Upper lobe of left lung (tissue), 6 donors: ENCODE data around the gene TNC. TPM values are rescaled to one million over a fixed set of nuclear protein-coding genes. Genes with fewer than 3 reads are reported as not detected.
A peak's percentile ranks its signal among the peaks of the same experiment; 100 is the strongest.

Experiments
- ATAC-seq, 2 donors: fragments of 200-7000 bp; cut with Tn5 transposase; one replicate each; pipeline ENCODE4 v1.9.1; 2022; ENCODE audit warnings: mild to moderate bottlenecking in 2 of 2, moderate library complexity in 2 of 2; ENCODE audit not compliant: low FRiP score in 2 of 2
- DNase-seq, 2 donors: peaks; one replicate each; pipeline ENCODE4 v3.0.0-alpha.2; 2019 to 2020
- H3K27ac ChIP-seq, 4 donors: fragments of 200-600 bp; sonication (generic); one replicate each; pipeline ENCODE4 v1.5.1; 2016 to 2019
- H3K27me3 ChIP-seq, 4 donors: fragments of 200-600 bp; sonication (generic); one replicate each; pipeline ENCODE4 v1.5.1; 2017 to 2019
- H3K36me3 ChIP-seq, 4 donors: fragments of 200-600 bp; sonication (generic); one replicate each; pipeline ENCODE4 v1.5.1; 2016 to 2019
- H3K4me1 ChIP-seq, 4 donors: fragments of 200-600 bp; sonication (generic); one replicate each; pipeline ENCODE4 v1.5.1; 2018 to 2019
- H3K4me3 ChIP-seq, 4 donors: fragments of 200-600 bp; sonication (generic); one replicate each; pipeline ENCODE4 v1.5.1; 2017 to 2019; ENCODE audit warnings: mild to moderate bottlenecking in 2 of 4, moderate library complexity in 1 of 4
- H3K9me3 ChIP-seq, 4 donors: fragments of 200-600 bp; sonication (generic); one replicate each; pipeline ENCODE4 v1.5.1; 2018 to 2019
- EP300 ChIP-seq, 4 donors: sonication (generic); formaldehyde crosslinking; IDR thresholded peaks; one replicate each; pipeline ENCODE4 v1.5.1; 2017; ENCODE audit warnings: antibody characterized with exemption in 4 of 4, control low read depth in 2 of 4
- POLR2A ChIP-seq, 4 donors: fragments of 450-650 bp; IDR thresholded peaks; one replicate each; pipeline ENCODE4 v1.5.1; 2016 to 2017; ENCODE audit warnings: antibody characterized with exemption in 4 of 4, mild to moderate bottlenecking in 2 of 4
- POLR2AphosphoS5 ChIP-seq, 2 donors: sonication (generic); formaldehyde crosslinking; IDR thresholded peaks; one replicate each; pipeline ENCODE4 v1.5.1; 2017; ENCODE audit warnings: antibody characterized with exemption in 2 of 2
- WGBS, 2 donors: methylation state at CpG; one replicate each; pipeline ENCODE4 v1.1.5; 2017 to 2018; 5-methylcytosine and 5-hydroxymethylcytosine counted together
- total RNA-seq, 6 donors: library from RNA; depleted of rRNA in 4 of 6; stranded (reverse); fragments of >200 nt in 4 of 6; gene quantifications; one replicate each; pipeline versions ENCODE4 v1.1.0 to v1.2.1, GENCODE V29; 2016 to 2021
- TF ChIP-seq, protein P1 (sequence below), 6 experiments: fragments of 450-650 bp in 4 of 6; fragments of 200-600 bp in 2 of 6; sonication (generic) in 2 of 6; IDR thresholded peaks; one replicate each; pipeline ENCODE4 v1.5.1; 2016 to 2019; ENCODE audit warnings: antibody characterized with exemption in 6 of 6
- donor health status: DM: no; HTN: no; CAD: no; lungs with moderate emphysema.
- donor health status: DM: no; HTN: yes; CAD: no; lungs with severe emphysema.

Gene TNC
- total RNA-seq, 6 donors from 2014 or later = 7.3 to 53.5 (median 23.8) TPM

DNA sequence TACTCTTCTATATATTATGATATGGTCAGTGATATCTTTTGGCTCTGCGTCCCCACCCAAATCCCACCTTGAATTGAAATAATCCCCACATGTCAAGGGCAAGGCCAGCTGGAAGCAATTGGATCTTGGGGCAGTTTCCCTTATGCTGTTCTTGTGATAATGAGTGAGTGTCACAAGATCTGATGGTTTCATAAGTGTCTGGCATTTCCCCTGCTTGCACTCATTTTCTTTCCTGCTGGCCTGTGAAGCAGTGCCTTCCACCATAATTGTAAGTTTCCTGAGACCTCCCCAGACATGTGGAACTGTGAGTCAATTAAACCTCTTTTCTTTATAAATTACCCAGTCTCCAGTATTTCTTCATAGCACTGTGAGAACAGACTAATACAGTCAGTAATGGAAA is 45.0 kb upstream of the TNC start:
- ATAC-seq = no peak
- DNase-seq = no peak
- WGBS, 2 donors = 92 to 100% methylated on average over 1 of the region's 1 CpG

DNA sequence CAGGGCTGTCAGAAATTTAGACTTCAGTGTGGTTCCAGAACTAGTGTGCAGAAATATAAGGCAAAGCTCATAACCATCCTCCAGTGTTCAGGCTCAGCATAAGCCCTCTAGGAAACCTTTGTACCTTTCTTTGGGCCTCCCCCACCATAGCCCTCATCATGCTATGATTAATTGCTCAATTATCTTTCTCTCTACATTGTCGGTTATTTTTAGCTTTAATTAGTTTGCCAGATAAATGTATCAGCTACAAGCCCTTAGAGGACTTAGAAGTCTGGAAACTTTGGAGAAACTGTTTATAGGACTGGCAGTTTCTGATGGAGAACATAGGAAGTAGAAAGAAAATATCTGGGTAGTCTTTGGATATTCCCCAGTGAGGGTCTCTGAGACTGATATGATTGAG is 43.5 kb upstream of the TNC start:
- Histone ChIP-seq H3K27me3 (no peaks in the 10 kb centered on the region), H3K4me3 (no peak overlapping the region), H3K4me1 (no peaks in the 10 kb centered on the region), H3K36me3 (no peaks in the 10 kb centered on the region), H3K27ac (no peak overlapping the region), H3K9me3 (no peaks in the 10 kb centered on the region)
- ATAC-seq = no peak
- TF ChIP-seq POLR2A (IDR thresholded peaks at IDR 0.05) = no peak
- TF ChIP-seq, protein P1, sequence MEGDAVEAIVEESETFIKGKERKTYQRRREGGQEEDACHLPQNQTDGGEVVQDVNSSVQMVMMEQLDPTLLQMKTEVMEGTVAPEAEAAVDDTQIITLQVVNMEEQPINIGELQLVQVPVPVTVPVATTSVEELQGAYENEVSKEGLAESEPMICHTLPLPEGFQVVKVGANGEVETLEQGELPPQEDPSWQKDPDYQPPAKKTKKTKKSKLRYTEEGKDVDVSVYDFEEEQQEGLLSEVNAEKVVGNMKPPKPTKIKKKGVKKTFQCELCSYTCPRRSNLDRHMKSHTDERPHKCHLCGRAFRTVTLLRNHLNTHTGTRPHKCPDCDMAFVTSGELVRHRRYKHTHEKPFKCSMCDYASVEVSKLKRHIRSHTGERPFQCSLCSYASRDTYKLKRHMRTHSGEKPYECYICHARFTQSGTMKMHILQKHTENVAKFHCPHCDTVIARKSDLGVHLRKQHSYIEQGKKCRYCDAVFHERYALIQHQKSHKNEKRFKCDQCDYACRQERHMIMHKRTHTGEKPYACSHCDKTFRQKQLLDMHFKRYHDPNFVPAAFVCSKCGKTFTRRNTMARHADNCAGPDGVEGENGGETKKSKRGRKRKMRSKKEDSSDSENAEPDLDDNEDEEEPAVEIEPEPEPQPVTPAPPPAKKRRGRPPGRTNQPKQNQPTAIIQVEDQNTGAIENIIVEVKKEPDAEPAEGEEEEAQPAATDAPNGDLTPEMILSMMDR (IDR thresholded peaks at IDR 0.05) = no peak
- no peak for TF ChIP-seq POLR2AphosphoS5 (IDR thresholded peaks at IDR 0.05)
- TF ChIP-seq EP300 (IDR thresholded peaks at IDR 0.05) = no peak
- DNase-seq = no peak
- WGBS, 2 donors = 63 to 81% methylated on average over 1 of the region's 1 CpG

More for the DNA sequence above, 45.0 kb upstream of the TNC start:
- Histone ChIP-seq H3K36me3 (no peaks in the 10 kb centered on the region), H3K4me3 (no peak overlapping the region), H3K9me3 (no peaks in the 10 kb centered on the region), H3K27me3 (no peaks in the 10 kb centered on the region), H3K4me1 (no peaks in the 10 kb centered on the region), H3K27ac (no peak overlapping the region)
- TF ChIP-seq POLR2A (IDR thresholded peaks at IDR 0.05) = no peak
- TF ChIP-seq POLR2AphosphoS5 (IDR thresholded peaks at IDR 0.05) = no peak
- no peak for TF ChIP-seq EP300 (IDR thresholded peaks at IDR 0.05)
- TF ChIP-seq, protein P1 (IDR thresholded peaks at IDR 0.05) = no peak

GRCh38 chr9:115158661-115159481 is 40.9 kb upstream of the TNC start:
- DNase-seq (no peak), ATAC-seq (no peak)
- no peak for TF ChIP-seq POLR2AphosphoS5 (IDR thresholded peaks at IDR 0.05)
- no peak for TF ChIP-seq POLR2A (IDR thresholded peaks at IDR 0.05)
- TF ChIP-seq, protein P1 (IDR thresholded peaks at IDR 0.05) = no peak
- TF ChIP-seq EP300 (IDR thresholded peaks at IDR 0.05) = no peak
- Histone ChIP-seq H3K36me3 (no peaks in the 10 kb centered on the region), H3K27me3 (no peaks in the 10 kb centered on the region), H3K9me3 (no peaks in the 10 kb centered on the region), H3K27ac (no peak overlapping the region), H3K4me1 (no peaks in the 10 kb centered on the region), H3K4me3 (no peak overlapping the region)
- WGBS, 2 donors = 80 to 90% methylated on average over 8 of the region's 8 CpGs

DNA sequence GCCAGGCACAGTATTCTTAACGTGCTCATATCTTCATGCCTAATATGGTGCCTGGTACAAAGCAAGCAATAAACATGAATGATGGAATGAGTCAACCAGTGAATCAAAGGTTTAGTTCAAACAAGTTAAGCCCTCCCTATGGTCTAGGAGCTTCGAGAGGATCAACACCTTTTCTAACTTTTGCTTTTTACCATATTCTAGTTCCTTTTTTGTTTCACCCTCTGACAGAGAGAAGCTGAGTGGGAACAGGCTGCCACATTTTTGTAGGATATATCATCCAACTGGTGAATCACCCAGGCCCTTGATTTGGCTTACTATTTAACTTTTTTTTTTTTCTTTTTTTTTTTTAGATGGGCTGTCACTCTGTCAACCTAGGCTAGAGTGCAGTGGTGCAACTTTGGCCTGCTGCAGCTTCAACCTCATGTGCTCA is 39.3 kb upstream of the TNC start:
- Histone ChIP-seq H3K9me3 (no peaks in the 10 kb centered on the region), H3K27me3 (no peaks in the 10 kb centered on the region), H3K4me3 (no peak overlapping the region), H3K27ac (no peak overlapping the region), H3K36me3 (no peaks in the 10 kb centered on the region), H3K4me1 (no peaks in the 10 kb centered on the region)
- 64 to 69% methylated on average over 2 of the region's 2 CpGs for WGBS, 2 donors
- peak in 1 of 2 donors; percentile 31 for TF ChIP-seq POLR2AphosphoS5 (IDR thresholded peaks at IDR 0.05)
- TF ChIP-seq, protein P1 (IDR thresholded peaks at IDR 0.05) = no peak
- peak in 1 of 2 donors; percentile 41 for ATAC-seq
- DNase-seq = no peak

DNA sequence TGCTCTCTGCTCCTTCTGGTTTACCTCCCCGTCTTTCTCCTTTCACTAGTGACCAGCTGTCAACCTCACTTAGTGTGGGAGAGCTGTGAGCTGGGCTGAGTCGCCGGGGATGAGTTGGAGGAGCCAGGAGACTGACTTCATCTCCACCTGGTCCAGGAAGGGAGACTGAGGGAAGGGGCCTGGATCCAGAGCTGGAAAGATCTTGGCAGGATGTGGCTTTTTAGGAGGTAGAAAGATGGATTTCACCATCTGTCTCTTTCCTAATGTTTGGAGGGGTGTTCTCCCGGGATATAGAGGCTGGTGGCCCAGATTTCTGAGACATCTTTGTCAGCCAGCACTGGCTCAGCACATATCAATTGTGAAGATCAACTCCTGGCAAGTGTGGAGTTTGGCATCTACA is 37.1 kb upstream of the TNC start:
- TF ChIP-seq, protein P1 (IDR thresholded peaks at IDR 0.05) = no peak
- TF ChIP-seq POLR2AphosphoS5 (IDR thresholded peaks at IDR 0.05) = no peak
- TF ChIP-seq POLR2A (IDR thresholded peaks at IDR 0.05) = no peak
- no peak for TF ChIP-seq EP300 (IDR thresholded peaks at IDR 0.05)
- 83 to 100% methylated on average over 3 to 4 of the region's 4 CpGs for WGBS, 2 donors
- H3K4me1 ChIP-seq = no peaks in the 10 kb centered on the region
- H3K27ac ChIP-seq = no peak overlapping the region
- no peak for DNase-seq
- H3K4me3 ChIP-seq = no peak overlapping the region
- no peak for ATAC-seq
- H3K27me3 ChIP-seq = no peaks in the 10 kb centered on the region
- H3K9me3 ChIP-seq = no peaks in the 10 kb centered on the region
- no peaks in the 10 kb centered on the region for H3K36me3 ChIP-seq
